Effector memory CD4-positive, alpha-beta T cell (primary cell): Measurements from ENCODE around the gene SLC23A2.
A peak's percentile ranks its signal among the peaks of the same experiment; 100 is the strongest.
"Not testable (repeated sequence)": the region's sequence is repeated elsewhere in the genome, so short reads cannot be mapped to it uniquely, and the experiment has no call there.

Experiments used
- DNase-seq, 3 donors: peaks; one replicate each; pipeline ENCODE4 v3.0.0-alpha.2; 2020
- H3K27ac ChIP-seq: 2 replicates; pipeline ENCODE4 v1.7.0; 2013; ENCODE audit warnings: mild to moderate bottlenecking, low read length, moderate library complexity; ENCODE audit not compliant: insufficient read depth, poor library complexity, severe bottlenecking
- H3K27me3 ChIP-seq: replicated peaks from 2 replicates; pipeline ENCODE4 v1.7.0; 2013; ENCODE audit warnings: mild to moderate bottlenecking, low read length; ENCODE audit not compliant: insufficient read depth, control insufficient read depth, poor library complexity, severe bottlenecking
- H3K36me3 ChIP-seq: 2 replicates; pipeline ENCODE4 v1.7.0; 2013; ENCODE audit warnings: mild to moderate bottlenecking, low read length, moderate library complexity; ENCODE audit not compliant: control insufficient read depth, insufficient read depth
- H3K4me1 ChIP-seq: 2 replicates; pipeline ENCODE4 v1.7.0; 2013; ENCODE audit warnings: low read length, mild to moderate bottlenecking; ENCODE audit not compliant: control insufficient read depth, insufficient read depth, poor library complexity, severe bottlenecking
- H3K4me3 ChIP-seq: 2 replicates; pipeline ENCODE4 v1.7.0; 2013; ENCODE audit warnings: low read length, low read depth, mild to moderate bottlenecking; ENCODE audit not compliant: insufficient read depth, poor library complexity, severe bottlenecking
- H3K9me3 ChIP-seq: 2 replicates; pipeline ENCODE4 v1.7.0; 2013; ENCODE audit warnings: mild to moderate bottlenecking, low read length, moderate library complexity; ENCODE audit not compliant: control insufficient read depth
- total RNA-seq, 3 donors: gene quantifications; one replicate each; lab custom pipeline; 2026; lab: John Stamatoyannopoulos, UW

Gene SLC23A2
- total RNA-seq: 33.7 to 39.1 (median 38.3) reads per million in 3 donors

DNA sequence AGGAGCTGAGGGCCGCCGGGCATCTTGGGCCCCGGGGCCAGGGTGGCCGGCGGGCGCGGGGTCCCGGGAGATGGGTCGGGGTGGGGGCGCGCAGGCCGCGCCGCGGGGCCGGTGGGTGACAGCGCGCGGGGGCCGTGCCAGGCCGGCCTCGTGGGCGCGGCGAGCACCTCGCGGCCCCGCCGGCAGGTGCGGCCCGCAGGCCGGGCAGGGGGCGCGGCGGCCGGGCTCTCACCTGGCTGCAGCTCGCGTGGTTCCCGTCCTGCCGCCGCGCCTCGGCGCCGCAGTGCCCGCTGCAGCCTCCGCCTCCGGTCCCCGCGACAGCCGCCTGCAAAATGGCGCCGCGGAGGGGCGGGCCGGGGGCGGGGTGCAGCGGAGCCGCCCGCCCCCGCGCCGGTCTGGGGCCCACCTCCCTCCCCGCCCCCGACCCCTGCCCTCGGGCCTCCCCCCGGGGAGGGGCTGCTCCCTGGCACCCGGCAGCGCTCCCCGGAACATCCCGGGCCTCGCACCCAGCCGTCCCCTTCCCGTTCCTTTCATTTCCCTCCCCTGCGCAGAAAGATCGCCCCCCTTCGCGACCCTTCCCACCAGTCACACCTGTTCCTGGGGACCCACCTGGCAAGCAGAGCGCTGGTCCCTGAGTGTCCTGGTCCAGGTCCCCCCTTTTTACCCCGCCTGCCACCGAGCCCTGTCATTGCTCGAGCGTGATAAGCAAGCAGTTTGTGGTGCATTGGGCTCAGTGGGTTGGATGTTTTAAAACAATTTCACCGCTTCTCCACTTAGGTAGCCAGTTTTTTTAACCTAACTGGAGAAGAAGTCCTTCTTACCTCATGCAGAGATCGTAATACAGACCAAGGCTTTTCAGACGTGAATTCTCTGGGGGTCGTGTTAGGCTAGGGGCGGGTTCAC lies at the start of gene SLC23A2:
SLC23A2 (minus strand) TSS at position 337 of the 903 bp plus-strand sequence. CDS start 68,948 bp downstream, outside the sequence.
- H3K27me3 ChIP-seq: no peaks in the 10 kb centered on the region
- peak within 1 kb of the TSS; percentile 47 for H3K27ac ChIP-seq
- peaks cover 20% of the 10 kb centered on the region for H3K4me1 ChIP-seq
- H3K9me3 ChIP-seq: no peaks in the 10 kb centered on the region
- DNase-seq: peak; percentile 38 to 56 (median 53)
- peak within 1 kb of the TSS; percentile 77 for H3K4me3 ChIP-seq
- no peaks in the 10 kb centered on the region for H3K36me3 ChIP-seq

DNA sequence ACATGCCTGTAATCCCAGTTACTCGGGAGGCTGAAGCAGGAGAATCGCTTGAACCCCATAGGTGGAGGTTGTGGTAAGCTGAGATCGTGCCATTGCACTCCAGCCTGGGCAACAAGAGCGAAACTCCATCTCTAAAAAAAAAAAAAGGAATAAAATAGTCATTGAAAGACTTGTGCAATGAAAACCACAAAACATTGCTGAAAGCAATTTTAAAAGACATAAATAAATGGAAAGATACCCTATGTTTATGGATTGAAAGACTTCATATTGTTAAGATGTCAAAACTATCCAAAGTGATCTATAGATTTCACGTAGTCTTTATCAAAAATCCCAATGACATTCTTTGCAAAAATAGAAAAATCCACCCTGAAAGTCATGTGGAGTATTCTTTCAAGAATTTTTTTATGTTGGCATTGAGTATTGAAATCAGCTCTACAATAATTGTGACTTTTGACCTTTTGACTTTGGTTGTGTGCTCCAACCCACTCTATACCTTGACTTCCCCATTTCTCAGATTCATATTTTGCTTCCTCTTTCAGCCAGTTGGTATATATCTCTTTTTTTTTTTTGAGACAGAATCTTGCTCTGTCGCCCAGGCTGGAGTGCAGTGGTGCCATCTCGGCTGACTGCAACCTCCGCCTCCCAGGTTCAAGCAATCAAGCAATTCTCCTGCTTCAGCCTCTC lies 45.5 kb upstream of the SLC23A2 start:
- no peak overlapping the region for H3K27ac ChIP-seq
- no peaks in the 10 kb centered on the region for H3K4me1 ChIP-seq
- no peak overlapping the region for H3K4me3 ChIP-seq
- no peaks in the 10 kb centered on the region for H3K36me3 ChIP-seq
- no peak for DNase-seq
- H3K9me3 ChIP-seq: no peaks in the 10 kb centered on the region
- H3K27me3 ChIP-seq: no peaks in the 10 kb centered on the region

DNA sequence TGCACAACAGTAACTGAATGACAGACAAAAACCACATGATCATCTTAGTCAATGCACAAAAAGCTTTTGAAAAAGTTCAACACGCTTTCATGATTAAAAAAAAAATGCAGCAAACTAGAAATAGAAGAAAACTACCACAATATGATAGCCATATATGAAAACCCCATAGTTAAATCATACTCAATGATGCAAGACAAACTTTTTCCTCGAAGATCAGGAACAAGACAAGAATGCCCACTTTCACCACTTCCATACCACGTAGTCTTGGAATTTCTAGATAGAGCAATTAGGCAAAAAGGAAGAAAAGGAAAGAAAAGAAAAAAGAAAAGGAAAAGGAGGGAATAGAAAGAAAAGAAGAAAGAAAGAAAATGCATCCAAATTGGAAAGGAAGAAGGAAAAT lies 44.6 kb upstream of the SLC23A2 start:
- H3K4me1 ChIP-seq: no peaks in the 10 kb centered on the region
- no peaks in the 10 kb centered on the region for H3K9me3 ChIP-seq
- H3K4me3 ChIP-seq: no peak overlapping the region
- H3K27me3 ChIP-seq: no peaks in the 10 kb centered on the region
- DNase-seq: no peak
- H3K27ac ChIP-seq: no peak overlapping the region
- H3K36me3 ChIP-seq: no peaks in the 10 kb centered on the region

DNA sequence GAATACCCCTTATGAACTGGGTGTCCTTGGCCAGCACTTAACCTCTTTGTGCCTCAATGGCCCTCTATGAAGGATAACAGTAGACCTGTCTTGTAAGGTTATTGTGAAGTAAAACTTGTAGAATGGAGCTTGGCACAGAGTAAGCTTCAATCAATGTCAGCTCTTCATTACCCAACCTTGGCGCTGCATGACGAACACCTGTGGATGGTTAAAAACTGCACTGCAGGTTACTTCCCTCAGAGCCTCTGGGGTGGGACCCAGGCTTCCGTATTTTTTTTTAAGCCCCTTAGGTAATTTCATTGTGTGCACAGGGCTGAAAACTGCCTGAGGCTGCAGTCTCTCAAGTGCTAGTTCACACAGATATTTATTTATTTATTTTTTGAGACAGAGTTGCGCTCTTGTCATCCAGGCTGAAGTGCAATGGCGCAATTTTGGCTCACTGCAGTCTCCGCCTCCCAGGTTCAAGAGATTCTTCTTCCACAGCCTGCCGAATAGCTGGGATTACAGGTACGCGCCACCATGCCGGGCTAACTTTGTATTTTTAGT lies 42.8 kb upstream of the SLC23A2 start:
- Histone ChIP-seq H3K27me3 (no peaks in the 10 kb centered on the region), H3K27ac (no peak overlapping the region), H3K36me3 (no peaks in the 10 kb centered on the region), H3K9me3 (no peaks in the 10 kb centered on the region), H3K4me3 (no peak overlapping the region), H3K4me1 (no peaks in the 10 kb centered on the region)
- no peak for DNase-seq

DNA sequence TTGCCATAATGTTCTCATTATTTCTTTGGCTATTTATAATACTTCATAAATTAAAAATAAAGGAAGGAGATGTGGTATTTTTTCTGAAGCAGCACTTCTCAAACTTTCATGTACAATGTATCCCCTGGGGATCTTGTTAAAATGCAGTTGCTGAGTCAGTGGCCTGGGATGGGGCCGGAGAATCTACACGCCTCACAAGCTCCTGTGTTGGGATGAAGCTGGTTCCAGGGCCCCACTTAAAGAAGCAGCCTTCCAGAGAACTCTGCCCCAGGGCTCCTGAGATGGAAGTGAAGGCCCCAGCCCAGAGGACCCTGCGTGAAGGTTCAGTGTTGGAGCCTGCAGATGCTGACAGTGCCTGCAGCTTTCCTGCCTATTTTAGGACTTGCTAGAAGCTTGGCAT lies 40.1 kb upstream of the SLC23A2 start:
- no peak overlapping the region for H3K27ac ChIP-seq
- H3K9me3 ChIP-seq: no peaks in the 10 kb centered on the region
- no peaks in the 10 kb centered on the region for H3K4me1 ChIP-seq
- no peak for DNase-seq
- no peak overlapping the region for H3K4me3 ChIP-seq
- H3K27me3 ChIP-seq: no peaks in the 10 kb centered on the region
- no peaks in the 10 kb centered on the region for H3K36me3 ChIP-seq

DNA sequence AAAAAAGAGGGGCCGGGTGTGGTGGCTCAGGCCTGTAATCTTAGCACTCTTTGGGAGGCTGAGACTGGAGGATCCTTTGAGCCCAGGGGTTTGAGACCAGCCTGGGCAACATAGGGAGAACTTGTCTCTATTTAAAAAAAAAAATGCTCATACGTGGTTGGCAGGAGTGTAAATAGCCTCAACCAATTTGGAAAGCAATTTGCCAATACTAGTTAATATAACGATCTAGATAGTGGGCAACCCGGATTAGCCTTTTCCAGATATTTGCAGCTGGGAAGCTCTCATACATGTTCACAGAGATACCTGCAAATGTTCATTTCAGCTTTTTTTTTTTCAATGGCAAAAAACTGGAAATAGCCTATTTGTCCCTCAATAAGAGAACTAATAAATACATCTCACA lies 39.0 kb upstream of the SLC23A2 start:
- DNase-seq: no peak
- H3K36me3 ChIP-seq: no peaks in the 10 kb centered on the region

DNA sequence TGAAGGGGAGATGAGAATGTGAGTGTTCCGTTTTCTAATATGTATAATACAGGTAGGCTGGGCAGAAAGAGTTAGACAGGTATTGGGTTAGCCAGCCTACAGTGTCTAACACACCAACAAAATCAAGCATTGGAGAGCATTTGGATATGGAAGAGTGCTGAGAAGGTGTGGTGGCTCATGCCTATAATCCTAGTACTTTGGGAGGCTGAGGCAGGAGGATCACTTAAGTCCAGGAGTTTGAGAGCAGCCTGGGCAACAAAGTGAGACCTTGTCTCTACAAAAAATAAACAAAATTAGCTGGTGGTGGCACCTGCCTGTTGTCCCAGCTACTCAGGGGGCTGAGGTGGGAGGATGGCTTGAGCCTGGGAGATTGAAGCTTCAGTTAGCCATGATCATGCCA lies 38.6 kb upstream of the SLC23A2 start:
- Histone ChIP-seq H3K9me3 (no peaks in the 10 kb centered on the region), H3K4me1 (no peaks in the 10 kb centered on the region), H3K4me3 (no peak overlapping the region), H3K27ac (no peak overlapping the region), H3K36me3 (no peaks in the 10 kb centered on the region), H3K27me3 (no peaks in the 10 kb centered on the region)
- DNase-seq: no peak

More for the DNA sequence above, 39.0 kb upstream of the SLC23A2 start:
- Histone ChIP-seq H3K4me1 (no peaks in the 10 kb centered on the region), H3K9me3 (no peaks in the 10 kb centered on the region), H3K27me3 (no peaks in the 10 kb centered on the region), H3K4me3 (no peak overlapping the region), H3K27ac (no peak overlapping the region)

DNA sequence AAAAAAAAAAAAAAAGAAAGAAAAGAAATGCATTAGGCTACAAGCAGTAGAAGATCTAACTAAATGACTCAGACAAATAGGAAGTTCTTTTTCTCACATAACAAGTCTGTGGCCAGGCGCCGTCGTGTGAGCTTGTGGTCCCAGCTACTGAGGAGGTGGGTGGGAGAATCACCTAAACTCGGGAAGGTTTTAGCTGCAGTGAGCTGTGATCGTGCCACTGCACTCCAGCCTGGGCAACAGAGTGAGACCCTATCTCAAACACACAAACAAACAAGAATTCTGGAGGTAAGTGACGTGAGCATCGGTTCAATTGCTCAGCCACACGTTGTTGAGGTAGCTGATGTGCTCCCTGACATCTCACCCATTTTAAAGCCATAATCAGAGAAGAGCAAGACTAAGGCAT lies 37.9 kb upstream of the SLC23A2 start:
- H3K27me3 ChIP-seq: no peaks in the 10 kb centered on the region
- no peaks in the 10 kb centered on the region for H3K4me1 ChIP-seq
- H3K4me3 ChIP-seq: no peak overlapping the region
- no peaks in the 10 kb centered on the region for H3K36me3 ChIP-seq
- H3K27ac ChIP-seq: no peak overlapping the region
- peak in 1 of 3 donors; percentile 7 for DNase-seq
- no peaks in the 10 kb centered on the region for H3K9me3 ChIP-seq

DNA sequence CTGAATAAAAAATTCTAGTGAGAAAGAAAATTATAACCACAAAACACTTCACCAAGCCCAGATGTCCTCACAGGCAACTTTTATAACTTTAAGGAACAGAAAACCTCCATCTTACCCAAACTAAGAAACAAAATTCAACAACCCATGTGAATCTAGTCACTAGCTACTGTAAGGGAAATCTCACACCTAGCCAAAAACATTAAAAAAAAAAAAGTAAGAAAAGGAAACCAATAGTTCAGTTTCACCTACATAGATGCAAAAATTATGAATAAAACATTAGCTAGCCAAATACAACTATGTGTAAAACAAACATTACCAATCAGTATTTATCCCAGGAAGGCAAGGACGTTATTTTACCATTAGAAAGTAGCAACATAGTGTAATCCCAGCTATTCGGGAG lies 35.5 kb upstream of the SLC23A2 start:
- H3K4me1 ChIP-seq: no peaks in the 10 kb centered on the region
- no peaks in the 10 kb centered on the region for H3K9me3 ChIP-seq
- H3K4me3 ChIP-seq: no peak overlapping the region
- no peak overlapping the region for H3K27ac ChIP-seq
- H3K27me3 ChIP-seq: no peaks in the 10 kb centered on the region
- no peaks in the 10 kb centered on the region for H3K36me3 ChIP-seq
- DNase-seq: no peak

DNA sequence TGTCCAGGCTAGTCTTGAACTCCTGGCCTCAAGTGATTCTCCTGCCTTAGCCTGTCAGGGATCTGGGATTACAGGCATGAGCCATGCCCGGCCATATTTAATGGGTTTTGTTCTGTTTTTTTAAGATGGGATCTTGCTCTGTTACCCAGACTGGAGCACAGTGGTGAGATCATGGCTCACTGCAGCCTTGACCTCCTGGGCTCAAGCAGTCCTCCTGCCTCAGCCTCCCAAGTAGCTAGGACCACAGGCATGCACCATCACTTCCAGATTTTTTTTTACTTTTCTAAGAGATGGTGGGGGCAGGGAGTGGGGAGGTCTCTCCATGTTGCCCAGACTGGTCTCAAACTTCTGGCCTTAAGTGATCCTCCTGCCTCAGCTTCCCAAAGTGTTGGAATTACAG lies 34.2 kb upstream of the SLC23A2 start:
- H3K9me3 ChIP-seq, H3K36me3 ChIP-seq, H3K4me1 ChIP-seq, DNase-seq, H3K27me3 ChIP-seq, H3K4me3 ChIP-seq, H3K27ac ChIP-seq: not testable (repeated sequence)
